Suprapubic skin (tissue), 4 donors: ENCODE data around the gene LOXL3.

Experiments
- EP300 ChIP-seq: sonication (generic); formaldehyde crosslinking; IDR thresholded peaks from one replicate; pipeline ENCODE4 v1.6.1; 2017; ENCODE audit warnings: antibody characterized with exemption
- POLR2A ChIP-seq, 2 donors: fragments of 450-650 bp; IDR thresholded peaks; one replicate each; pipeline ENCODE4 v1.6.1; 2017; ENCODE audit warnings: antibody characterized with exemption in 2 of 2, mild to moderate bottlenecking in 2 of 2, moderate library complexity in 2 of 2
- POLR2AphosphoS5 ChIP-seq, 3 donors: sonication (generic); formaldehyde crosslinking; IDR thresholded peaks; one replicate each; pipeline ENCODE4 v1.6.1; 2017; ENCODE audit warnings: antibody characterized with exemption in 3 of 3
- TF ChIP-seq, protein P1 (sequence below), 2 donors: fragments of 200-600 bp in 1 of 2; fragments of 450-650 bp in 1 of 2; sonication (generic) in 1 of 2; IDR thresholded peaks; one replicate each; pipeline ENCODE4 v1.5.1; 2016 to 2019; ENCODE audit warnings: antibody characterized with exemption in 2 of 2, mild to moderate bottlenecking in 1 of 2, moderate library complexity in 1 of 2

GRCh38 chr2:74493546-74493945, 60.2 kb downstream of the LOXL3 start:
- TF ChIP-seq, protein P1, sequence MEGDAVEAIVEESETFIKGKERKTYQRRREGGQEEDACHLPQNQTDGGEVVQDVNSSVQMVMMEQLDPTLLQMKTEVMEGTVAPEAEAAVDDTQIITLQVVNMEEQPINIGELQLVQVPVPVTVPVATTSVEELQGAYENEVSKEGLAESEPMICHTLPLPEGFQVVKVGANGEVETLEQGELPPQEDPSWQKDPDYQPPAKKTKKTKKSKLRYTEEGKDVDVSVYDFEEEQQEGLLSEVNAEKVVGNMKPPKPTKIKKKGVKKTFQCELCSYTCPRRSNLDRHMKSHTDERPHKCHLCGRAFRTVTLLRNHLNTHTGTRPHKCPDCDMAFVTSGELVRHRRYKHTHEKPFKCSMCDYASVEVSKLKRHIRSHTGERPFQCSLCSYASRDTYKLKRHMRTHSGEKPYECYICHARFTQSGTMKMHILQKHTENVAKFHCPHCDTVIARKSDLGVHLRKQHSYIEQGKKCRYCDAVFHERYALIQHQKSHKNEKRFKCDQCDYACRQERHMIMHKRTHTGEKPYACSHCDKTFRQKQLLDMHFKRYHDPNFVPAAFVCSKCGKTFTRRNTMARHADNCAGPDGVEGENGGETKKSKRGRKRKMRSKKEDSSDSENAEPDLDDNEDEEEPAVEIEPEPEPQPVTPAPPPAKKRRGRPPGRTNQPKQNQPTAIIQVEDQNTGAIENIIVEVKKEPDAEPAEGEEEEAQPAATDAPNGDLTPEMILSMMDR (IDR thresholded peaks at IDR 0.05), result no peak
- no peak for TF ChIP-seq POLR2A (IDR thresholded peaks at IDR 0.05)
- no peak for TF ChIP-seq POLR2AphosphoS5 (IDR thresholded peaks at IDR 0.05)
- no peak for TF ChIP-seq EP300
